ENCODE data around the gene GPAM.
A peak's percentile ranks its signal among the peaks of the same experiment; 100 is the strongest.
"Not testable (repeated sequence)": the region's sequence is repeated elsewhere in the genome, so short reads cannot be mapped to it uniquely, and the experiment has no call there.

GPAM gene, protein sequence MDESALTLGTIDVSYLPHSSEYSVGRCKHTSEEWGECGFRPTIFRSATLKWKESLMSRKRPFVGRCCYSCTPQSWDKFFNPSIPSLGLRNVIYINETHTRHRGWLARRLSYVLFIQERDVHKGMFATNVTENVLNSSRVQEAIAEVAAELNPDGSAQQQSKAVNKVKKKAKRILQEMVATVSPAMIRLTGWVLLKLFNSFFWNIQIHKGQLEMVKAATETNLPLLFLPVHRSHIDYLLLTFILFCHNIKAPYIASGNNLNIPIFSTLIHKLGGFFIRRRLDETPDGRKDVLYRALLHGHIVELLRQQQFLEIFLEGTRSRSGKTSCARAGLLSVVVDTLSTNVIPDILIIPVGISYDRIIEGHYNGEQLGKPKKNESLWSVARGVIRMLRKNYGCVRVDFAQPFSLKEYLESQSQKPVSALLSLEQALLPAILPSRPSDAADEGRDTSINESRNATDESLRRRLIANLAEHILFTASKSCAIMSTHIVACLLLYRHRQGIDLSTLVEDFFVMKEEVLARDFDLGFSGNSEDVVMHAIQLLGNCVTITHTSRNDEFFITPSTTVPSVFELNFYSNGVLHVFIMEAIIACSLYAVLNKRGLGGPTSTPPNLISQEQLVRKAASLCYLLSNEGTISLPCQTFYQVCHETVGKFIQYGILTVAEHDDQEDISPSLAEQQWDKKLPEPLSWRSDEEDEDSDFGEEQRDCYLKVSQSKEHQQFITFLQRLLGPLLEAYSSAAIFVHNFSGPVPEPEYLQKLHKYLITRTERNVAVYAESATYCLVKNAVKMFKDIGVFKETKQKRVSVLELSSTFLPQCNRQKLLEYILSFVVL

DNA sequence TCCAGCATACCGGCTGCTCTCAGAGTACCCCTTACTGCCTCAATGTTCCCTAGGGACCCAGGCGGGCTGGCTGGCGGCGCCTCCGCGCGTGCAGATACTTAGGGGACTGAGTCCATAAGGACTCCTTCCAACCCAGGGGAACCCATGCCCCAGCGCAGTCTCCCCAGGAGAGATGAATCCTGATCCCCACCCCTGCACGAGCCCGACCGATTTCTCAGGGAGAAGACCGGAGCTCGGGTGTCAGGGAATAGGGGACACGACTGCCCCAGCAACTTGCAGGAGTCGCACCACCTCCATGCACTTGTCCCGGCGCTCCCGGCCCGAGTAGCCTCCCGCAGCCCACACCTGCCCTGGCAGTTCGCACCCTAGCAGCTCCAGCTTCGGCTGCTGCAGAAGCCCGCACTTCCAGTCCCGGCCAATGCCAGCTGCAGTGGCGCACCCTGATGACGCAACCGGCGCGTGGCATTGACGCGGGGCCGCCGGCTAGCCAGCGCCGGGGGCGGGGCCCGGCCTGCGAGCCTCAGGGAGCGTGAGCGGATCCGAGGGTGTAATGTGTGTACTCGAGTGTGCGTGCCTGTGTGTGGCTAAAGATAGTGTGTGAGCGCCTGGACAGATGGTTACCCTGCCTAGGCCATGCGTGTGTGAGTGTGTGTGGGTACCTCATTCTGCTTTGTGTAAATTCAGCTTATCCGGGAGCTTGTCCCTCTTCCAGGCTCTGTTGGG is at the start of gene GPAM:
GPAM (minus strand) TSS at position 437 of the 723 bp plus-strand sequence. CDS start 1,981 bp downstream, outside the sequence.
- DNase-seq (ENCODE audit: low read depth in 2 of 2) = peak; percentile 91 to 99

DNA sequence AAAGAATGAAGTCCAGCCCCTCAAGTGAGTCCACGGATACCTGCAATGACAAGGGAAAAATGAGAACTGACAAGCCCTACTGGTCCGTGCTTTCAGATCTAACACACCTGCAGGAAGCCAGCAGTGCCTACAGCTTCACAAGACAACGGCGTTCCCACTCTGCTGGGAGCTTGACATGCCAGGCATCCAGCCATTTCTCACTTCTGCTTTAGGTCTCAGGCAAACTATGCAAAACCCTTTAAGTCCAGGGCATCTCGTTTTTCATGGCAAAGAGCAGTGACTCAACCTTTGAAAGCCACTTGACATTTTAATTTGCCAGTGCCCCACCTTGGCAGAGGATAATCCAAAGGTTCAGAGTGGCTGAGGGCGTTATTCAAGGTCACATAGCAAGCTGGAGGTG is 49.1 kb upstream of the GPAM start:
- DNase-seq (ENCODE audit: low read depth in 2 of 2) = no peak

DNA sequence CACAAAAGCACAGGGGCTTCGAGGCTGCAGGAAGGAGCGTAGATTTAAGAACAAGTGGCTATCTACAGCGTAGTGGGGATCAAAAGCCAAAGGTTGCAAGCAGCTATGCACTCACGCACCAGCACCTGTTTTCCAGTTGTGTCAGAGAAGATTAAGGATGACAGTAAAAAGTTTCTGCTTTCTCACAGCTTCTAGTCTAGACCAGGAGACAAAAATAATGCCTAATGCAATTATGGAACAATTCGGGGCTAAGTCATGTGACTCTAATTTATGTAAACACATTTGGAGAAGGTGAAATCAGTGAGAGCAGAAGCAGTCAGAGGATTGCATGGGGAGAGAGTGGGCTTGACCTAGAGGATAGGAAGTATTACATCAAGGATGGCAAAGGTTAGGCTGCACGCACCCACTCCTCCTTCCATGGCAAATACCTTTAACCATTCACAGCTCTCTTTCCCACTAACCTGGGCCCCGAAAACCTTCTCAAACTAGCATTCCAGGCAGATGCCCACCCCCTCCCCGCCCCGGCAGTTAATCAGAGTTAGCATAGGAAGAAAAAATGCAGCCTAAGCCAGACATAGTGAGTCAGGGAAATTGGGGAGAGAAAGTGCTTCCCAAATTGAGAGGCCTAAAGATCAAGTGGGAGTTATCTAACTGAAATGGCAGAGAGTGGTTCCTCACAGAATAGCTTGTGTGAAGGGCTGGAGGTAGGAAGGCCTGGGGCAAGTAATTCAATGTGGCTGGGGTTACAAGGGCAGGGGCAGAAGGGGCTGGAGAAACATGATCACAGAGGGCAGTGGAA is 48.2 kb upstream of the GPAM start:
- DNase-seq (ENCODE audit: low read depth in 2 of 2) = no peak

DNA sequence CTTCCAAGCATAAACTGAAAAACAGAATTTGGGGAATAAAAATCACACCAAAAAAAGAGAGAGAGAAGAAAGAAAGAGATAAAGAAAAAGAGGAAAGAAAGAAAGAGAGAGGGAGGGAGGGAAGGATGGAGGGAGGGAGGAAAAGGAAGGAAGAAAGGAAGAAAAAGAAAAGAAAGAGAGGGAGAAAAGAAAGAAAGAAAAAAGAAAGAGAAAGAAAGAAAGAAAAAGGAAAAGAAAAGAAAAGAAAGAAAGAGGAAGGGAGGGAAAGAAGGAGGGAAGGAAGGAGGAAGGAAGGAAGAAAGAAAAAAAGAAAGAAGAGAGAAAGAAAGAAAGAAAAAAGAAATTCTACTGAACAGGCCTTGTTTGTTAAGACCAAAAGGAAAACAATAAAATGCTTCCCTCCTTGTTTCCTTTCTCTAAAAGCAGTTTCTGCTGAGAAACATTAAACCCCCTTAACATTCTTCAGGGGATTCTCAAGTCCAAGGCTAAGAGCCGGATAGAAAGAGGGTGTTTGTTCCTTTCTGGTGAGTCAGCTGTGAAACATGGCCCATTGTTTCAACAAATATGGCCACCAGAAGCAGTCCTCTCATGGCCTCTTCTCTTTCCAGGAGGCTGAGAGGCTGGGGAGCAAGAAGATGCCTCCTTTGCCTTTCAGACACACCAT is 46.9 kb upstream of the GPAM start:
- no peak for DNase-seq (ENCODE audit: low read depth in 2 of 2)

DNA sequence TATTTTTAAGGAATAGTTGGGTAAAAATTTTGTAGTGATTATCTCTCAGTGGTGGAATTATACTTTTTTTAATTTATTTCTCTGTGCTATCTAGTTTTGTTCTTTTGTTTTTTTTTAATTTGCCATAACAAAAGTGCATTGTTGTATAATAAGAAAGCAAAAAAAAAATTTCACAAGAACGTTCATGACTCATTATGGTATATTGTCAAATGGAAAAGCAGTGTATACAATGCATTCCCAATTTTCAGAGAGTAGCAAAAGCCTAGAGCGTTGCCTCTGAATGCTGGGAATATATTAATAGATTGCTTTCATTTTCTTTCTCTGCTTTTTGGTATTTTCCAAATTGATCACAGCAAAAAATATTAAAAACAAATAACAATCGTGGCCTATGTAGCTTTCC is 46.3 kb upstream of the GPAM start:
- DNase-seq (ENCODE audit: low read depth in 2 of 2) = no peak

DNA sequence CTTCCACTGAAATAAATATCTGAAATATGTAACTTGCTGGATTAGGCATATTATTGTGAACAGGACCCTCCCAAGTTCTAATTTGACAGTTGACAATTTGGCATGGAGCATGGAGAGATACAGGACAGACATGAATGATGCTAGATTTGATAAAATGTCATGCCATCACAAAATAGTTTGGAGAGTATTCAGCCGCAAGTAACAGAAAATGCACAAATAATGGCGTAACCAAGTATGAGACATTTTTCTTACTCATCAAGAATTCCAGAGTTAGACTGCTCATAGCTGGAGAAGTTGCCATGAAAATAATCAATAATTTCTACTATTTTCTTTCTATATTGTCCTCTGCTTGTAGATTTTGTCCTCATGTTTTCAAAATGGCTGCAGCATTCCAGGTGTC is 45.5 kb upstream of the GPAM start:
- DNase-seq (ENCODE audit: low read depth in 2 of 2) = no peak

DNA sequence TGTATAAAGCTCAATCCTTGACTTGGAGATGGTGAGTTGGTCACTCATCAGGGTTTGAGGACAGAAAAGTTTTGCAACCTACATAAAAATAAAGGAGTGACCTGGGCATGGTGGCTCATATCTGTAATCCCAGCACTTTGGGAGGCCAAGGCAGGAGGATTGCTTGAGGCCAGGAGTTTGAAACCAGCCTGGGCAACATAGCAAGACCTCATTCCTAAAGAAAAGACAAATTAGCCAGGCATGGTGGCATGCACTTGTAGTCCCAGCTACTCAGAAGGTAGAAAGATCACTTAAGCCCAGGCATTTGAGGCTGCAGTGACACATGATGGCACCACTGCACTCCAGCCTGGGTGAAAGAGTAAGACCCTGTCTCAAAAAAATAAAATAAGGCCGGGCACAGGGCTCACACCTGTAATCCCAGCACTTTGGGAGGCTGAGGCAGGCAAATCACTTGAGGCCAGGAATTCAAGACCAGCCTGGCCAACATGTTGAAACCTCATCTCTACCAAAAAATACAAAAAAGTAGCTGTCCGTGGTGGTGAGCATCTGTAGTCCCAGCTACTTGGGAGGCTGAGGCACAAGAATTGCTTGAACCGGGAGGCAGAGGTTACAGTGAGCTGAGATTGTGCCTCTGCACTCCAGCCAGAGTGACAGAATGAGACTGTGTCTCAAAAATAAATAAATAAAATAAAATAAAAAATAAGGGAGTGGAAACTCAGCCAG is 45.0 kb upstream of the GPAM start:
- not testable (repeated sequence) for DNase-seq (ENCODE audit: low read depth in 2 of 2)

DNA sequence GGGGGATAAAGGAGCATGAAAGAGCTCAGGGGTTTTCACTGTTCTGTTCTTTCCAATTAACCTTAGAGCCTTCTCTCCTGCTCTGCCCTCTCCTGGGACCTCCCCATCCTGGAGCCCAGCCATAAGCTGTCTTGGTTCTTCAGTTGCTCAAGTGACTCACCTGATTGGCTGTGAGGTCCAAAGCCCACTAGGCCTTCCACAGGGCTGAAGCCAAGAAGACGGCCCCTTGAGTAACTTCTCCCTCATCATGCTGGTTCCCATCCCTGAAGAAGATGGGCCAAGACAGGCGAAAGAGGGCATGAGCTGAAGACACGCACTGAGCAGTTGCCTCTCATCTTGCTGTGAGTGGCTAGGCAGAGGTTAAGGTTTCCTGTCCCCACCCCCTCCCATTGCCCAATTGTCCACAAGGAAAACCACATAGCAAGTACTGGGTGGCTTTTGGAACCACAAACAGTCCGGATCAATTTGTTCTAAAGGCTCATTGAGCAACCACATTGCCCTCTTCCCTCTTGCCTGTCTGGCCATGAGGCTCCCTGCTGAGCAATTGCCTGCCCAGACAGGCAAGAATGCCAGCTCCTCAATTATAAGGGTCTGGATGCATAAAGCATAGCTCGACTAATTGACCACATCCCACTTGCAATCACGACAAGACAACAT is 43.9 kb upstream of the GPAM start:
- DNase-seq (ENCODE audit: low read depth in 2 of 2) = no peak

DNA sequence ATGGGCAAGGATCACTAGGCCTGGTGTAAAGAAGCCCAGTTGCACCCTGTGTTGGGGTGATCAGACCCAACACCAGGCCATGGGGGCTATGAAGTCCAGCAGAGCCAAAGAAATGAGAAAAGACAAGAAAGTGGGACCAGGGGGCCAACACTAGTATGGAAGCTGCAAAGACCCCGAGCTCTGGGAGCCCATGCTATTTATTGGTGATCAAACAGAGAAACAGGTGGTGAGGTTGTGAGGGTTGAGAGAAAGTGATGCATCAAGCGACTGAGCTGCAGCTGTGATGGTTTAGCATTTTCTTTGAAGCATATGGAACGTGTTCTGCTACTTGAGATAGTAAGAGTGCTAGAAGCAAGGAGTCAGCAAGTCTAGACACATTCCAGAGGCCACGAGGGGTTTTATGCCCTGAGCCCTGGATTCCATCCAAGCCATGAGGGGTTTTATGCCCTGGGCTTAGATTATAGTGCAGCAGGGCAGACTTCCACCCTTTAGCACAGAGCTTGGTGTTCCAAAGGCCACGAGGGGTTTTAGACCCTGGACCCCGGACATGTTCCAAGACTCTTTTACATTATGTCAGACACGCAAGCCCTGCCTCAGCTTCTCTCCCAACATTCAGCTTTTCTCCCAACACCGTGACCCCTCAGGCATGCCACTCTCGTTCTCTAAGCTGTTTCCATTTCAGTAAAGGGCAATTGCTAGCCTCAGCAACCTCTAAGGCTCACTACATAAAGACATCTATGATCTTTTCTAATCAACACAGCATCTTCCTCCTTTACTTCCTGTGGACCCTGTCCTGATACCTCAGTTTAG is 43.1 kb upstream of the GPAM start:
- DNase-seq (ENCODE audit: low read depth in 2 of 2) = no peak

DNA sequence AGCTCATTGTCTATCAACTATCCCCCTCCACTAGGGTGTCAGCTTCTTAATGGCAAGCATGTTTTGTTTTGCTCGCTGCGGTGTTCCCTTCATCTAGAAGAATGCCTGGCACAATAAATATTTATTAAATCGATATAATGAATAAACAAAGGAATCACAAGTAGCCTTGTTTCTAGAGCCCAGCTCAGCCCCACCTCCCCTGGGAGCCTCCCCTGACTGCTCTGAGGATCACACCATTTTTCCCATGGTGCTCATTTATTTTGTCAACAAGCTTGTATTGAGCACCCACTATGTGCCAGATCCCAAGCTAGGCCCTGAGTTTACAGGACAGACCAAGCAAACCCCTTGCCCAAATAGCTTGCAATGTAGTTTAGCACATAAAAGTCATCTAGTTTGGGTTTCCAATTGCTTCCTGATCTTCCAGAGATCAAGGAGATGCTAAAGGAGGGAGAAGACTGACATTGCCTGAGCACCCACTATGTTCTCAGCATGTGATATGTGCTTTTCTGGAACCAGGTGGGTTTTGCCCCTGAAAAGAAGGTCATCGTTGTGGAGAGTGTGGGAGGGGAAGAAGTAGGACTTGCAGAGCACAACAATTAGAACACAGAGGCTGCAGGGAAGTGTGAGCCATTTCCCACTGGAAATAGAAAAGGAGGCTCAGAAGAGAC is 42.3 kb upstream of the GPAM start:
- no peak for DNase-seq (ENCODE audit: low read depth in 2 of 2)

DNA sequence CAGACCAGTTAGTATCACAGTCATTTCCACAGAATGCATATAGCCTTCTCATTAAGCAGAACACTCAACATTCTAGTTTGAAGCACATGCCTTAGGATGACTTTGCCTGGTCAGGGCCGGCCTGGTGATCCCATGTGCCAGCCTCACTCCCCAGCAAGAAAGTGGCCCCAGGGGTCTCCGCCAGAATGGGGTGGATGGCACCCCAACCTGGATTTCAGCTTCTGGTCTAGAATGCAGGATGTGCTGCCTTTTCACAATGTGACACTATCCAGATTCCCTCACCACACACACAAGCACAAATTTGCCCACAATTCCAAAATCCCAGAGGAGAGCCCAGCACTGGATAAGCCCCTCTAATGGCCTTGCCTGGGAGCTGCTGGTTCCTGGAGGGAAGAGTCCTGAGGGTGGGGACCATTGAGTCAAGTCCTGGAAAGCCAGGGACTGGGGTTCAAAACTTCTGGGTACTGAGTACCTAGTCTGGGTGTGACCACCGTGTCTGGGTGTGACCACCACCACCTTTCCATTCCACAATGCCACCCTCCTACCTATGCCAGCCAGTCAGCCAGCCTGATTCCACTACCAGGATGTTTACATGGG is 41.5 kb upstream of the GPAM start:
- DNase-seq (ENCODE audit: low read depth in 2 of 2) = no peak

DNA sequence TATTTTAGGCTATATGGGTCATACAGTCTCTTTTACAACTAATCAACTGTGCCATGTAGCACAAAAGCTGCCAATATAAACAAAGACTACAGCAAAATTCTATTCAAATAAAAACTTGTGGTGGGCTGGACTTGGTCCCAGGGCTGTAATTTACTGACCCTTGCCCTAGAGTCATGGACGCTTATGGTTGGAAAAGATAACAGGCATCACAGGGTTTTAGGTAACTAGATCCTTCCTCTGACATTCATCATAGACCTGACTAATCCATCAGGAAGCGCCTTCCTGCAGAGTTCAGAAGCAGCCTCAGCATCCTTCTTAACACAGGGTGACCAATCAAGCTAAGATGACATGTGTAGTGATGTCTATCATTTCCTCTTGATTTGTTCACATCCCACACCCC is 40.2 kb upstream of the GPAM start:
- DNase-seq (ENCODE audit: low read depth in 2 of 2) = no peak

DNA sequence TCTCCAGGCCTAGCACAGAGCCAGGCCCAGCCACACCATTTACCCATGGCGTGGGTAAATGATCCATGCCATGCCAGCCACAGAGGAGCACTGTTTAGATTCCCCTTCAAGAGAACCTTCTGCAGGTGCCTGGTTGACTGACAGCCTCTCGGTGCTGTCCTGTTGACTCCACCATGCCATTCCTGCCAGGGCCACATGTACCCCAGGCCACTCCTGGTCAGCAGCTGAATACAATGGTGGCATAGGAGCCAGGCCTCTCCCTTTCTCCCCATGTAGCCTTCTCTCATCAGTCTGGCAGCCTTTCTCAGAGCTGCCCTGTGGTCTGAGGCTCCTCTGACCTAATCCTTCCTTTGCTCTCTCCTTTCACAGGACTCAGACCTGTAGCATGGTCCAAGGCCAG is 39.2 kb upstream of the GPAM start:
- DNase-seq (ENCODE audit: low read depth in 2 of 2) = no peak

DNA sequence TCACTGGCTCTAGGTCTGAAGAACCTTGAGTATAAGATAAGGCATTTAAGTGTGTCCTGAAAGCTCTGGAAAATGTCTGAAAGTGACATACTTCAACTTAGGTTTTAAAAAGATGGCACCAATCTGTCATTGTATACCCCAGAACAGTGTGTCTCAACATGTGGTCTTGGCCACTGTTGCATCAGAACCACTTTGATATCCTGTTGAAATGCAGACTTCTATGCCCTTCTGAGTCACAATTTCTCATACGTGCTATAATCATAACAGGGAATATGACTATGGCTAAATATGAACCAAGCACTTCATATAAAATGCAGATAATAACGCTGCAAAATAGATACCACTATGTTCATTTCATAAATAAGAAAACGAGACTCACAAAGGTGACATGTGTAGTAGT is 38.0 kb upstream of the GPAM start:
- no peak for DNase-seq (ENCODE audit: low read depth in 2 of 2)

DNA sequence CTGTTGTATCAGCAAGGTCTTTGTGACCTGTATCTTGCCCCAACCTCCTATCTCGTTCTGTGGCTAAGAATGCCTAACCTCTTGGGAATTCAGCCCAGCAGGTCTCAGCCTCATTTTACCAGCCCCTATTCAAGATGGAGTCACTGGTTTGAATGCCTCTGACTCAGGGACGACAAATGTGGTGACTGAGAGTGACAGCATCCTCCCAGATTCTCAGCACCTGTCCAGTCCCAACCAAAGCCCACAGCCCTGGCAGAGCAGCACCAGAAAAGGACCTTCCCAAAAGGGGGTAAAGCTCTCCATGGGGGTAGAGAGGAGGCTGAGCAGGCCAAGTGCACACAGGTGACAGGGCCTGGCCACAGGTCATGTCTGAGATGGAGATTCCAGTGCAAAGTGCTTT is 35.4 kb upstream of the GPAM start:
- no peak for DNase-seq (ENCODE audit: low read depth in 2 of 2)

DNA sequence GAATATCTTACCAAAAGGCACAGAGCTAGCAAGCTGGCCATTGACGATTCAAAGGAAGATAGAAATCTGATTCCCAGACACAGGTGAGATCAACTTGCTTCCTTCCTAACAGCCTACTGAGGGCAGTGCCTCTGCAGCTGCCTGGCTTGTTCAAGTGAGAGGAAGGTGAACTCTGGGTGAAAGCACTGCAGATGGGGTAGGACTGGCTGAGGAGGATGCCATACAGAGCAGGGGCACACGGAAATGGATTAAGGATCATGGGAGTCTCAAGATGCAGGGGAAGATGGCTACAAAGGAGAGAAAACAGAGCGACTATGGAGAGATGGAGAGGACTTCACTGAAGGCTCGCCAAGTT is 34.4 kb upstream of the GPAM start:
- DNase-seq (ENCODE audit: low read depth in 2 of 2) = no peak

DNA sequence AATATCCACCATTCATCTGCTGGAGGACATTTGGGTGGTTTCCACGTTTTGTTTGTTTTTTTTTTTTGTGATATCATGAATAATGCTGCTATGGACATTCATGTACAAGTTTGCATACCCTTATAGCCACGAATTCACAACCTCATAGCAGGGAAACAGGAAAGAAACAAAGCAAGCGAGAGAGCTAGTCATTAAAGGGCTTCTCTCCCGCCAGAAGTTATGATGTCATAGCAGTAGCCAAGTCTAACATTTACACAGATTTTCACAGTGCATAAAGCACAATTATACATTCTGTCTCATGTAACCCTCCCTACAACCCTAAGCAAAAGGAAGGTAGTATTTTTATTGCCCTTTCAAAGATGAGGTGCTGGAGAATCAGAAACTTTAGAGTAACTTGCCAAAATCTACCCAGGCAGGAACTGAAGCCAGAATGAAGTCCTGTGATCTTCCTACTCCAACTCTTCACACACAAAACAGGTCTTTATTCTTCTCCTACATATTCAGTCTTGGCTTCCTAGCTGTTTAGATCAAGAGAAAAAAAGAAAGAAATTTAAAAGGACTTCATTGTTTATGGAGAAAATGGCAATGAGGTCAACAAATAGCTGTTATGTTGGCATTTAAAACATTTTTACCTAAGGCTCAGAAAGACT is 33.9 kb upstream of the GPAM start:
- no peak for DNase-seq (ENCODE audit: low read depth in 2 of 2)

DNA sequence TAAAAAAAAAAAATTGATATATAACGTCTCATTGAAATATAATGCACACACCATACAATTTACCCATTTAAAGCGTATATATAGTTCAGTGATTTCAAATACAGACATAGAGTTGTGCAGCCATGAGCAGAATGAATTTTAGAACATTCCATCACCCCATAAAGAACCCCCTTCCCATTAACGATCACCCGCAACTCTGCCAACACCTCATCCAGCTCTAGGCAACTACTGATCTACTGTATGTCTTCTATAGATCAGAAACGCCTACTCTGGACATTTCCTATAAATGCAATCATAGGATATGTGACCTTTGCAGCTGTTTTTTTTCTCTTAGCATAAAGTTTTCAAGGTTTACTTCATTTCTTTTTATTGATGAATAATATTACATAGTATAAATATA is 33.4 kb upstream of the GPAM start:
- no peak for DNase-seq (ENCODE audit: low read depth in 2 of 2)
